ENCODE results near the gene CCDC106. TPM values are rescaled to one million over a fixed set of nuclear protein-coding genes. Genes with fewer than 3 reads are reported as not detected.

CCDC106 gene
- total RNA-seq, 1 donor from 2014 or later, result 8.9 TPM

DNA sequence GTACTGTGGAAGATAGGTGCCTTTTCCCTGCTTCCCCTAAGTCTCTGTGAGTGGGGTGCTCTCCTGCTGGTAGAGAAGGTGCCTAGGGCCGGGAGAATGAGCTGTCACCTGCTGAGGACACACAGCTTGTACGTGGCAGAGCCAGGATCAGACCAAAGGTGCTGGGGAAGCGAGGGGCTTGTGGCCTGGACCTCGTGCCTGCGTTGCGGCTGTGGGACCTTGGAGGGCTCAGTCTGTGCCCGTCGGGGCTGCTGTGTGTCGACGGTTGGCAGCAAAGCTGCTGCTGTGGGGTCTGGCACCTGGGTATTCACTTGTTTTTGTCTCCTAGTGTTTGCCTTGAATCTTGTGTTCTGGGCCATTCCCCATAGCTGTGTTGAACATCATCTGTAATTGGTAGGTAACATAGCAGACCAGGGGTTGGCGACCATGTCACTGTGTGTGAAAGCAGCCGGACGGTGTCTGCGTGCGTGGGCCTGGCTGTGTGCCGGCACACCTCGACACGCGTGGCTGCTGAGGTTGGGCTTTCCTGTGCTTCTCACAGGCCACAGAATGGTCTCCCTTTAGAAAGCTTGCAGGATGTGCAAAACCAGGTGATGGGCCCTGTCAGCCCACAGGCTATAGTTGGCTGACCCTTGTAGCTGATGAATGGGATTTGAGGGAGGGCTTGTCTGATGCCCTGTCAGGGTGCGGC is 16.0 kb downstream of the CCDC106 start:
- intact Hi-C loops (cut with micrococcal nuclease), result no loop called here

GRCh38 chr19:55666343-55667005 is 18.5 kb downstream of the CCDC106 start:
- intact Hi-C loops (cut with micrococcal nuclease), result no loop called here

- intact Hi-C loops (cut with micrococcal nuclease), result no loop called here
Measured at GRCh38 chr19:55667006-55667381, 19.0 kb downstream of the CCDC106 start.

- intact Hi-C loops (cut with micrococcal nuclease), result no loop called here
Measured at GRCh38 chr19:55667511-55667910, 19.5 kb downstream of the CCDC106 start.

- intact Hi-C loops (cut with micrococcal nuclease), result no loop called here
Measured at GRCh38 chr19:55667958-55668357, 19.9 kb downstream of the CCDC106 start.

GRCh38 chr19:55668603-55669348 is 20.8 kb downstream of the CCDC106 start:
- intact Hi-C loops (cut with micrococcal nuclease), result no loop called here

GRCh38 chr19:55669418-55670279 is 21.6 kb downstream of the CCDC106 start:
- intact Hi-C loops (cut with micrococcal nuclease), result no loop called here

GRCh38 chr19:55670280-55671053 is 22.5 kb downstream of the CCDC106 start:
- intact Hi-C loops (cut with micrococcal nuclease), result no loop called here

DNA sequence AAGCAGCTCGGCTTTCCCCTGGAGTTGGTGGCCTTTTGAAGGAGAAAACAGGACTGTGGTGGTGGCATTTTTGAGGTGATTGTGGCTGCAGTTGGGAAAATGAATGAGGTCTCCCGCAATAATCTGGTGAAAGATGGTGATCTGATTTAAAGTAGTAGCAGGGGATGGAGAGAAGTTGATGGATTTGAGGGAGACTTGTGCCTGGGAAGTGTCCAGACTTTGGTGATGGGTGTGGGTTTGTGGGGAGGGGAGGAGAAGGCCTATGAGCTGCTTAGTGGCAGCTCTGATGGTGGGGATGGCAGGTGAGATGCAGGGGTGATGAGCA is 23.0 kb downstream of the CCDC106 start:
- intact Hi-C loops (cut with micrococcal nuclease), result no loop called here

DNA sequence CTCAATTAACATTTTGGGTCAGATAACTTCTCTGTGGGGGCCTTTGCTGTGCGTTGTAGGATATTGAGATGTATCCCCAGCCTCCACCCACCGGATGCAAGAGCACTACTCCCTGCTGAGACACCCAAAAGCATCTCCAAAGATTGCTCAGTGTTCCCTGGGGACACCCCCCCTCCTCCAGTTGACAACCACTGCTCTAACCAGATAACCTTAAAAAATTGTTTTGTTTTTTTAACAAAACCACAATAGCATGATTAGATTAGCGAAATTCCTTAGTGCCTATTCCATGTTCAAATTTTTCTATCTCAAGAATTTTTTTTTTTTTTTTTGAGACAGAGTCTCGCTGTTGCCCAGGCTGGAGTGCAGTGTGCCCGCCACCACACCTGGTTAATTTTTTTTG is 24.4 kb downstream of the CCDC106 start:
- intact Hi-C loops (cut with micrococcal nuclease), result no loop called here

GRCh38 chr19:55673465-55673864 is 25.5 kb downstream of the CCDC106 start:
- intact Hi-C loops (cut with micrococcal nuclease), result no loop called here

DNA sequence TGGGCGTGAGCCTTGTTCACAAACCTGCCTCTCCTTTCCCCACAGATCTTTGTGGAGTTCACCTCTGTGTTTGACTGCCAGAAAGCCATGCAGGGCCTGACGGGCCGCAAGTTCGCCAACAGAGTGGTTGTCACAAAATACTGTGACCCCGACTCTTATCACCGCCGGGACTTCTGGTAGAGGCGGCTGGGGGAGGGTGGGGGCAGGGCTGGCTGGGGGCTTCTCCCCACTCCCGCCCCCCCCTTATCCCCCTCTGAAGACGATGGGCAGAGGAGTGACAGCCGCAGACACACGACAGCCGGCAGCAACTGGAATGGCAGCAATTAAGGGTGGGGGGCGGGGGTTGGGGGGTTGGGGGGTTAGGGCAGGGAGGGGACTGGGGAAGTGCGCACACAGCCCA is 25.9 kb downstream of the CCDC106 start:
- intact Hi-C loops (cut with micrococcal nuclease), result loop anchor here (2.0 kb wide), 4 partner anchors 39 to 641 kb away; partner anchors contain the start of genes ZNF444, ZNF787 and ZSCAN5A

GRCh38 chr19:55674459-55674840 is 26.4 kb downstream of the CCDC106 start:
- intact Hi-C loops (cut with micrococcal nuclease), result loop anchor here (2.0 kb wide), 4 partner anchors 40 to 640 kb away; partner anchors contain the start of genes ZNF444, ZNF787 and ZSCAN5A

DNA sequence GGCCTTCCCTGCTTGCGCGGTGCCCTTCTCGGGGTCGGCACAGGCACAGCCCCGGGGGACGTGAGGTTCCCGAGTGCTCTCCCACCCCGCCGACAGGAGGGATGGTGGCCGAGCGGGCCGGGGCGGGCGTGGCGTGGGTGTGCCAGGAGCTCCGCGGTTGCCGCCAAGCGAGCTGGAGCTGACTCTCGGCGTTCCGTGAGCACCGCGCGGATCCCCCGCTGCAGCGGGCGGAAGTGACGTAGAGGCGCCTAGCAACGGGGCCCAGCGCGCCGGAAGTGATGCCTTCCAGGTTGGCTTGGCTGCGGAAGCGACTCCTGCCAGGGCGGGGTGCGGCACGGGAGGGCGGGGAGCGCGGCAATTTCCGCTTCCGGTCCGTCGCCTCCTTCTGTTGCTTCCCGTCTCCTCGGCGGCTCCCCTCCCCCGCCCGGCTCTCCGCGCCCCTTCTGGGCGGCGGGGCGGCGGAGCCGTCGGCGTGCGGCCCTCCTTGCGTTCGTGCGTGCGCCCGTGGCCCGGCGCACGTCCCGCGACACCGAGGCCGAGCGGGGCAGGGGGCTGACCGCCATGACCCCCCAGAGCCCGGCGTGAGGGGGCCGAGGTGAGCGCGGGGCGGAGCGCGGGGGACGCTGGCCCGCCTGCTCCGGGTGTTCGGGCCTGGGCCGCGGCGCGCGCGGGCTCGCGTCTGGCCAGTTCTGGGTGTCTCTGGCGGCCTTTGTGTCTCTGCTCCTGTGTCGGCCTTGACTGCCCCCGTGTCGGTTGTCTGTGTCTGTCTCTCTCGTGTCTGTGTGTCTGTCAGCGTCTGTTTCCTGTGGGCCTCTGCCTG is 27.0 kb downstream of the CCDC106 start, which contains the start of gene EPN1:
TSS of gene EPN1 (plus strand) at position 386 of the 820 bp plus-strand sequence. CDS start 3,402 bp downstream, outside the sequence.
- intact Hi-C loops (cut with micrococcal nuclease), result loop anchor here (1.0 to 2.0 kb wide), 7 partner anchors 21 to 640 kb away; partner anchors contain the start of genes FIZ1, PPP1R12C, ZNF444 and ZNF787

GRCh38 chr19:55675661-55676354 is 27.8 kb downstream of the CCDC106 start:
- intact Hi-C loops (cut with micrococcal nuclease), result loop anchor here (1.0 to 2.0 kb wide), 7 partner anchors 22 to 639 kb away; partner anchors contain the start of genes FIZ1, PPP1R12C, ZNF444 and ZNF787

- intact Hi-C loops (cut with micrococcal nuclease), result no loop called here
Measured at GRCh38 chr19:55676383-55676782, 28.4 kb downstream of the CCDC106 start.

DNA sequence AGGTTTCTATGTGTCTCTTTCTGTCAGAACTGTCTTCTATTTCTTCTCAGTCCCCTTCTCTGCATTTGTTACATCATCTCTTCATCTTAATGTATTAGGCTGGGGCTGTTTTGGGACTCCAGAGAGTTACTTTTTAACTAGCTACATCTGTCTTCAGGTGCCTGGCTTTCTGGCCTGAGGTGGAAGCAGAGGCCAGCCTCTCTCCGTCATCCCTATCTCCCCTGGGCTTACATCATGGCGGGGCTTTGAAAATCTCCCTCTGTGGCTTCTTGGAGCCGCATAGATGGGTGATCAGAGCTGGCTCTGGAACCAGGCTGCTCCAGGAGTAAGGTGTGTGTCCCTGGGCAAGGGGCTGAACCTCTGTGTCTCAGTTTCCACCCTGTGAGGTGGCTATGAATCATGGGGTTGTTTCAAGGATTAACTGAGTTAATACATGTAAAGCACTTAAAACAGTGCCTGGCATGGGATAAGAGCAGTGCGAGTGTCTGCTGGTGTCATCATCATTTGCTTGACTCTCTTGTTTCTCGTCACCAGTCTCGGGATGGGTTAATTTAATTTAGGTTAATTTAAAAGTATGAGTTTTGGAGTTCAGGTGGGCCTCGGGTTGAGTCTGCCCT is 29.0 kb downstream of the CCDC106 start:
- intact Hi-C loops (cut with micrococcal nuclease), result no loop called here

DNA sequence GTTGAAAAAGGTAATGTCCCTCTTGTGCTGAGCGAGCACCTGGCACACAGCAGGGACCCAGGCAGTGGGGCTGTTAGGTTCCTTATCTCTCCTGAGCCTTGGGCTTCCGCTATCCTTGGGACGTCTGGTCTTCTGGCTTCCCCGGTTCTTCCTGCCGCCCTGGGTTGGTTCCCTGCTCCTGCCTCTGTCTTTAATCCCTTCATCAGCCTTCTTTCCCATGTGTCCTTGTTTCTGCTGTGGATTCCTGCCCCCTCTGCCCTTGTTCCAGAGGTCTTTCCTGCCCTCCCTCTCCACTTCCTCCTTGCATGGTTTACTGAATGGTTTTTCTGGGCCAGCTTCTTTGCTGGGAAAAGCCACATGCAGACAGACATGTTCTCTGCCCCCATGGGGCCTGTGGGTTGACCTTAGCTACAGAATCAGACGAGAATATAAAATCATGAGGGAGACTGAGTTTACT is 29.6 kb downstream of the CCDC106 start:
- intact Hi-C loops (cut with micrococcal nuclease), result no loop called here
